GM19239 (cell line): Measurements from ENCODE around the gene SNUPN.
A peak's percentile ranks its signal among the peaks of the same experiment; 100 is the strongest.
"Not testable (repeated sequence)": the region's sequence is repeated elsewhere in the genome, so short reads cannot be mapped to it uniquely, and the experiment has no call there.

Experiments
- DNase-seq: peaks from one replicate; pipeline ENCODE4 v3.0.0; 2011; ENCODE audit warnings: low spot score; ENCODE audit not compliant: insufficient read length
- FAIRE-seq: peaks from 2 replicates; lab custom pipeline; 2011; peaks lifted over from hg19 to GRCh38; lab: Jason Lieb, UNC

The SNUPN gene

DNA sequence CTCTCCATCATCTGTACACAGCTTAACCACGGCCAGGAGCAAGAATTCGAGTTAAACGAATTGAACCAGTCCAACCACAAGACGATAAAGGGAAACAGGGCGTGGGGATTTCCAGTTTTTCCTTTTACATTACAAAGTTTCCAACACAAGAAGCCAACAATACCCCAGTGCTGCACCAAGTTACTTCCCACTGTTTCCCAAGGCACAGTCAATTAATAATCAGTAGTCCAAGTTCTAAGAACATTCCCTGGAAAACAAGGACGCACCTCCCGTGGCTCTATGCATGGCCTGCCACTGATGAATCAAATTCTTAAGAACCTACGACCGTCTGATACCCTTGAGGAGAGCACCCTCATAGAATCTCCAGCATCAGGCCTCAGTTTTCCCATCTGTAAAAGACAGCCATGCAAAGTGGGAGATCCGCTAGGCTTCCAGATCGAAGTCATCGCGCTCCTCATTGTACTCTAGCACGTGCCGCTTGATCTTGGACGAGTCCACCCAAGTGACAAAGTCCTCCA, 13.7 kb upstream of the SNUPN start:
- FAIRE-seq = peak; percentile 84

DNA sequence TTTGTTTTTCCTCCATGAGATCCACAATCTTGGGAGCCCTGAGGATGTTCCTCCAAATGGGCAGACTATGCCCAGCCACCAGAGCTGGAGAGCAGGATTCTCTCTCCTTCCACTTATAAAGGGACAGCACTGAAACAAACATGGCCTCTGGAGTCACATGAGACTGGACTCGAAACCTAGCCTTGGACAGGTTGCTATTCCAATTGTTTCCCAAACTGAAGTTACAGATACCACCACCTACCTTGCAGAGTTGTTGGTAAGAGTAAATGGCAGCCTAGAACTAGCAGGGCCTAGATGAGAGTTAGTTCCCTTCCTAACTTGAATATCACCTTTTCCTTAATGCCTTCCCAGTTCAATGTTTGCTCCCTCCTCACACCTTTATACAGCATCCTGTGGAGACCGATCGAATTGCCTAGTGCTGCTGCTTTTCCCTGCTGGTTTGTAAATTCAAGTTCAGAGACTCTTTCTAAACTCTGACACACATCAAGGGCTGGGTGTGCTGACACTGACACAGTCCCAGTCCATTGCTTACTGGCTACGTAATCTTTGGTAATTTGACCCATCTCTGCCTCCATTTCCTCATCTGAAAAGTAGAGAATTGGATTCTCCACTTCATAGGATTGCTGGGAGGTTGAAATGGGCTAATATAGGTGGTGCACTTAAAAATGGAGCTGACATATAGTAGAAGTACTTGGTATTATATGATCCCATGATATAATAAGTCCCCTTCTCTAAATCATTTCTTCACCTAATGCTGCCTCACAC, 11.9 kb upstream of the SNUPN start:
- no peak for DNase-seq
- FAIRE-seq = no peak

More for the DNA sequence above, 13.7 kb upstream of the SNUPN start:
- no peak for DNase-seq

DNA sequence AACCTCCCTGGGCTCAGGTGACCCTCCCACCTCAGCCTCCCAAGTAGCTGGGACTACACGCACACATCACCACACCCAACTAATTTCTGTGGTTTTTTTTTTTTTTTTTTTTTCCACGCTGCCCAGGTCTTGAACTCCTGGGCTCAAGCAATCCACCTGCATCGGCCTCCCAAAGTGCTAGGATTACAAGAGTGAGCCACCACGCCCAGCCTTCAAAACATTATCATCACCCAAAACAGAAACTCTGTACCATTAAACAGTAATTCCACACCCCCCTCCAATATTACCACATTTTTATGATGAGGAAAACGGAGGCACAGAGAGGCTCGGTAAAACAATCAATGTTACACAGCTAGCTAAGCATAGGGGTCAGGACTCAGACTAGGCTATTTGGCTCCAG, 10.5 kb upstream of the SNUPN start:
- FAIRE-seq = no peak
- no peak for DNase-seq

DNA sequence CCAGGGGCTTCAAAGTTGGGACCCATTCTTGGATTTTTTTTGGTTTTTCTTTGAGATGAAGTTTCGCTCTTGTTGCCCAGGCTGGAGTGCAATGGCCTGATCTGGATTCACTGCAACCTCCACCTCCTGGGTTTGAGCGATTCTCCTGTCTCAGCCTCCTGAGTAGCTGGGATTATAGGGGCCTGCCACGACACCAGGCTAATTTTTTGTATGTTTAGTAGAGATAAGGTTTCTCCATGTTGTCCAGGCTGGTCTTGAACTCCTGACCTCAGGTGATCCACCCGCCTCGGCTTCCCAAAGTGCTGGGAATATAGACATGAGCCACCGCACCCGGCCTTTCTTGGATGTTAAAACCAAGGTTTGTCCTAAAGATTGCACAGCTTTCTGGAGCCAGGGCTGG, 8.4 kb upstream of the SNUPN start:
- not testable (repeated sequence) for FAIRE-seq, DNase-seq

DNA sequence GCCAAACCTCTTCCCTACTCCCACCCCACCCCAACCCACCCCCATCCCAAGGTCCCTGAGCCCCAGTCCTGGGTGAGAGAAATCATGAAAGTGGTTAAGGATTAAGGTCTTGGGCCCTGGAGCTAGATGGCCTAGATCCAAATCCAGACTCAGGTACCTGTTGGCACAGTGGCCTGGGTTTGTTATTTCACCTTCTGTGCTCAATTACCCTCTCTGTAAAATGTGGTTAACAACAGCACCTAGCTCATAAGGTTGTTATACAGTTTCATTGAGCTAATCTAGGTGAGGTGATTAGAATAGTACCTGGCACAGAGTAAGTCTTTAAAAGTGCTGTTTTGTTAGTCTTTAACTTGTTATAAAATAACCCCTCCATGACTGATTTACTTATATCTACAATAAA, 6.4 kb upstream of the SNUPN start:
- no peak for DNase-seq
- no peak for FAIRE-seq

DNA sequence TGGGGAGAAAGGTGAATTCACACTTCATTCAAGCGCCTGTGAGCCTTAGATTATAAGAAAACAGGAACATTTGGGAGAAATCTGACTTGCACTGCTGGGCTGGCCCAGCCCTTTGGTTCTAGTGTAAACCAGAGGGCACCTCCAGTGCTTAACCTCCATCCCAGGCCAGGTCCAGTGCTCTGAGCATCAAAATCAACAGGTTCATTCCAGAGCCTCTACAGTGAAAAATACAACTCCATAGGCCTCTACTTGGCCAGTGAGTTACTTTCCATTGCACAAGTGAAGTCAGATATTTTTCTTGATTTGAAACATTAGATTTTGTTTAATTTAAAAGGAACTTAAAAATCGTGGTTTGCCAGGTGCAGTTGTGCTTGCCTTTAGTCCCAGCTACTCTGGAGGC, 3.0 kb downstream of the SNUPN start:
- FAIRE-seq (no peak), DNase-seq (no peak)

DNA sequence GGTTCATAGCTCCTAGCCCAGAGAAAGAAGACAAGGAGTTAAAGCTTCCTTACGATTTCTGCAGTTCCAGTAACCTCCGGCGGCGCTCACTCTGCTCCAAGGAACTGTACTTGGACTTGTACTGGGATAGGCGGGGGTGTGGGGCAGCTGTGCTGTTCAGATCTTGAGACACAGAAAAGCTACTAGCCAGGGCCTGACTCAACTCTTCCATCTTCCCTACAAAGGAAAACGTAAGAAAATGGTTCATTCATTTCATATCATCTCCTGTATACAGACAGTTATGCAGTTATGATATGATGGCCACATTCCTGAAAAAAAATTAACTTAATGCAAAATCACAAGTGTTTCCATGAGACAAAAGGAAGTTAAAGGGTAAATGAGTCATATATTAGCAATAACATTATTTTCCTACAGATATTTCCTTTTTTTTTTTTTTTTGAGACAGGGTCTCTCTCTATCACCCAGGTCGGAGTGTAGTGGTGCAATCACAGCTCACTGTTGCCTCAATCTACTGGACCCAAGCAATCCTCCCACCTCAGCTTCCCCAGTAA, 4.6 kb downstream of the SNUPN start:
- FAIRE-seq (no peak), DNase-seq (no peak)

DNA sequence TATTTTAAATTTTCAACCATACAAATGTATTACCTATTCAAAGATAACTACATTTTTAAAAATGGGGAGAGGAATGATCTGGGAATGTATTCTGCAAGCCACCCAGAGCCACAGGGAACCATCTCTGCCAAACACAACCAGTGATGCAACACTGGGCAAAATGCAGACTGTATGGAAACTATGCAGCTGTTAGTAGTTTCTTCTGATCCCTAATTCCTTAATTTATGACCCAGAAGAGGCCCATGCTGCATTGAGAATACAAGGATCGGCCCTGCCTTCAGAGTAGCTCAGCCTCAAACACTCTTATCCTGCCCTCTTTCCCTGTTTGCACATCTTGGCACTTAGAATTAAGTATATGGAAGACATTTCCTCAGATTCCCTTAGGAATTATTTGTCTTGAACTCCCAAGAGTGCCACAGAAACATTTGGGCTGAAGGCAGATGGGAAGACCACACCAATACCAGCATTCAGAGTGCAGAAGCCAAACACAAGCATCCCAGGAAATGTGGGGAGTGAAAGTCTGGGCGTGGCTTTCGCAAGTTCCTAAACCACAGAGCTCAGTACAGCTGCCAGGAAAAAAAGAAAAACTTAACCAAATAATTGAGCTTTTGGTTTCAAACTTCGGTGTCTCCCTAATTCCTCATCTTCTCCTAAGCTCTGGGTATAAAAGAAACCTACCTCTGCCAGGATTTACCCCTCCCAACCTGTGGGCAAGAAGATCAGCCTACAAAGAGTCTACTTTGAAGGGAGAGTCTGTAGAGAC, 5.3 kb downstream of the SNUPN start:
- FAIRE-seq (no peak), DNase-seq (no peak)

DNA sequence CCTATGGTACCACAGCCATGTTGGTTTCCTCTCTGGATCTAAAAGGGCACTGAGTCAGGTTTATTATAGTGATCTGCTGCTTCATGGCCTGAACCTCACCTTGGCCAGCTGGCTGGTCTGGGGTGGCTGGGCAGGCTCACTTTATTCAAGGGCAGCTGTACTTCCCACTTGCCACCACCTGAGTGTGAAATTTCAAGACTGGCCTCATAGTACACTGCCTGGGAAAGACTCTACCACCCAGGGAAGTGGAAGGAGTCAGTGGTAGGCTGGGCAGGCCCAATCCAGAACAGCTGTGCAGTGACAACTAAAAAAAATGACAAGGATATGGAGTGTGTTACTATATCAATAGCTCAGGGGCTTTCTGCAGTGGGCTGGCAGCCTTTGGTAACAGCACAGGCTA, 8.8 kb downstream of the SNUPN start:
- DNase-seq (no peak), FAIRE-seq (no peak)

DNA sequence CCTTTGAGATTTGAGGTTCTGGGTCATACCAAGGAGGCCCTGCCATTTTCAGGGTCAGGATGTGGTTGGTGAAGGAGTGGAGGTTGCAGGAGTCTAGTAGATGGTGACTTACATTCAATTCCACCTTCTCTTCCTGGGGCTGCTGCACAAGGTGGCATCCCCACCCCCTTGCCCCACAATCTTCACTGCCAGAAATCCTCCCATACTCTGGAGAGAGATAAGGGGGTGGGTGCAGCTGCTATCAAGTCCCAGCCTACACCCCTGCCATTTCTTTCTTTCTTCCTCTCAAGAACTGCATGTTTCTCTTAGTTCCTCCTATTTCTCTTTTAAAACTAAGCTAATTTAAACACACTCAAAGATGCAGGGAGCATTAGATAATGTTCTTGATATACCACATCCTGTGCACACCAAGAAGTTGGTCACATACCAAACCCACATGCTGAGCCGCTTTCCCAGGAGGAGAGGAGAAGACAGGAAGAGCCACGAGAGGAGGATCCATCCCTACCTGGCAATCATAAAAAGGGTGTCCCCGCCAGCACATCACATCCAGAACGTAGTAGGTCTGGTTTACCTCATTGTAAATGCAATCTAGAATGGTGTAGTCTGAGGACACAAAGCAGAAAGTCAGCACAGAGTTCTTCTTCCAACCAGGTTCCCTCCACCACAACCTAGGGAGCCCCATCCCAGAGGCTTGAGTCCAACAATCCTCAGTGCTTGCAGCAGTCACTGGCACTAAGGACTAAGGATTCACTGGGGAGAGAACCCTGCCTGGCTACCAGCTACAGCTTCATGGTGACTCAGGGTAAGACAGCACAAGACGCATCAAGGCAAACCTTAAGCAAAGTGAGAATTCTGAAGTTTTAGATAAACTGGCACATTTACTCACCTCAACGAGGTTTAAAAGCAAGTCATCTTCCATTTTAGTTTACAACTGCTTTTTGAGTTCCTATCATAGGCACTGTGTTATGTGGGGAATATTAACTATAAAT, 18.5 kb downstream of the SNUPN start:
- no peak for FAIRE-seq
- no peak for DNase-seq

DNA sequence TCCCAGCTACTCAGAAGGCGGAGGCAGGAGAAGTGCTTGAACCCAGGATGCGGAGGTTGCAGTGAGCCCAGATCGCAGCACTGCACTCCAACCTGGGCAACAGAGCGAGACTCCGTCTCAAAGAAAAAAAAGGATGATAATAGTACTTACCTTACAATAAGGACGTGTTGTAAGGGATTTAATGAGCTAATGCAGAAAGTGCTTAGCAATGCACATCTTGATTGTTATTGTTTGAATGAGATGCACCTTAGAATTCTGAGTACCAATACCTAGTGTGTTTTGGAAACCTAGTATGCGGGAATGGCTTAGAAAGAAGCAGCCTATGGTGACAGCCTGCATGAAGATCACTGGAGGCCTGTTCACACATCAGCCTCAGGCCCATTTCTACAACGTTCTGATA, 19.5 kb downstream of the SNUPN start:
- no peak for FAIRE-seq

DNA sequence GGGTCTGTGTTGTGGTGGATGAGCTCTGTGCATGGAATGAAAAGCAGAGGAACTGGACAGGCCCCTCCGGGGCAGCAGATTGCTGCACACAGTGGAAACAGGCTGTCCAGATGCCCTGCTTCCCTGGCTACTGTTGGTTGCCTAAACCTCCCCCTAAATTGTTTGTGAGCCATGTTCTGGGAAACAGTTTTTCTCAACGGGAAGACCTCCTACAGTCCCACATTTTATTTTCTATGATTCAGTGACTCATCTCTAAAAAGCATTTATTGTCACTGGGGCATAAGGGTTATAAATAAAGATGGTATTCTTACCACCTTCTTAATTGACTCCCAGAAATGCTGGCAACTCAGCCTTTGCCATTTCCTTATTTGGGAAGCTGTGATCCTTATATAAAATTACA, 26.1 kb downstream of the SNUPN start:
- no peak for FAIRE-seq
- DNase-seq = no peak

More for the DNA sequence above, 19.5 kb downstream of the SNUPN start:
- no peak for DNase-seq

DNA sequence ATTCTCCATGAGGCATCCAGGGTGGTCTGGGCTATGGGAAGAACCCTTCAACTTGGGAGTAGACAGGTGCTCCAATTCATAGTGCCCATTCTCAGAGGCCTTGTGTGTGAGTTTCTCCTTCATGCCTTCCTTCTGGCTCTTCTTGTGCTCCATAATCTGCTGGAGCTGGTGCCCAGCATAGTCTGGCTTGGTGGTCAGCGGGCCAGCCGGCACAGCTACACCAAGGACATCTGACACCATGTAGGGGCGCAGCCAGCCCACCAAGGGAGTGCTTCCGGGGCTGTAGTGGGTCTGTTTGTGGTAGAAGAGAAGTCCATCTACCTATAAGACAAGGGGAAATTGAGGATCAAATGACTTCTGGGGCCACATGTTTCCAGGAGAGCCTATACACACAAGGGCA, 27.2 kb downstream of the SNUPN start:
- DNase-seq = no peak

DNA sequence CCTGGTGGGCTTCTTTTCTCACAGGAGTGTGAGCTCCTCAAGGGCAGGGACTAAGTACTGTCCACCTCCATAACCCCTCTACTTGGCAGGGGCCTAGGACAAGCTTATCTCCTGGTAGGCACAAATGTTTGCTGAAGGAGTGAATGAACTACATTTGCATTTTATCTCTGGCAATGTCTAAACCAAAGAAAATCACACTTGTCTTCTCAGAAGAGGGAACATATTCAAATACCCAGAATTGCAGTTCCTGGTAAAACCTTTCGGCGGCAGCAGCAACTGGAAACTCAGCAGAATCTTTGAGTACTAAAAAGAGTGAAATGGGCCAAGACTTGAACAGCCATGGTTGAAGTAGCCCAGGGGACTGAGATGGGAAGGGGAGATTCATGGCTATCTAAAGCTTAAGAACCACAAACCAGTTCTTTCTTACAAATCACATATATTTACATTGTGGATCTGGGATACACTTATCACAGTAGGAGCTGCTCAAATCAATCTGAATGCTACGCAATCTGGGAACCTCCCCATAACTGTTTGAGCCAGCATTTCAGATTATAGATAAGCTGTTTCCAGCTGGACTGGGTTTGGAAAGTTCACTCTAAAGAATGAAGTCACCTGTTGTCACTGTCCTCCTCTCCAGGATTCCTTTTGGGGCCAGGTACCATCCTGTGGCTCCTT, 27.7 kb downstream of the SNUPN start:
- FAIRE-seq (peak; percentile 33), DNase-seq (no peak)

More for the DNA sequence above, 27.2 kb downstream of the SNUPN start:
- no peak for FAIRE-seq

DNA sequence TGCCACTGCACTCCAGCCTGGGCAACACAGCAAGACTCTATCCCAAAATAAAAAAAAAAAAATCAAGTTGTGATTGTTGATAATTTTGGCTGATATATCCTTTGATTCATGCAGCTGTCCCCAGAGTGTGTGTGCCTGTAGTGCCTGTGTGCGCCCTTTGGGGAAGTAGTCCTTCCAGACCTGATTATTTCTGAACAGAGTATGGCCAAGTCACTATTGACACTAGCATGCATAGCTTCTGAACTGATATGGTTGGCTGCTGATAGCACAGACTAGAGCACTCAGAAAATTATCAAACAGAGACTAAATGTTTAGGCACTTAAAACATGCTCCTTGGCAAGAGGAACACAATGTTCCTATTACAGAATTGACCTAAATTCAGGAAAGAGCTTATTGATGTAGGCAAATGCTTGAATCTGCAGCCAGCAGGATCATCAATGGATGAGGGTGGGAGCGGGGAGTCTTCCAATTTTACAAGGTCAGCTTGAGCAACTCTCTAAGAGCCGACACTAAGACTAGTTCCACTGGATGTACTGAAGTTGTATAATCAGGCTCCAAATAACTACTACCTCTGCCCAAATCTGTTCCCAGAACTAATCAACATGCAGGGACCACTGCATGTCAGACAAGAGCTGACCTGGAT, 28.7 kb downstream of the SNUPN start:
- FAIRE-seq = no peak

DNA sequence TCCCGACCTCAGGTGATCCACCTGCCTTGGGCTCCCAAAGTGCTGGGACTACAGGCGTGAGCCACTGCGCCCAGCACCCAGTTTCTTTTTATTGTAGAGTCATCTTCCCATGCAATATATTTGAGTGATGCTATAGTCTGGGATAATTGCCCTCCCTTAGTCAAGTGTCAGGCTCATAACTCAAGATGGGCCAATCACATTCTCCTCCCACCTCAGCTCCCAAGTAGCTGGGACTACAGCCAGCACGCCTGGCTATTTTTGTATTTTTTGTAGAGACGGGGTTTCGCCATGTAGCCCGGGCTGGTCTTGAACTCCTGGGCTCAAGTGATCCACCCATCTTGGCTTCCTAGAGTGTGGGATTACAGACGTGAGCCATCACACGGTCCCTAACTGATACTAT, 31.2 kb downstream of the SNUPN start:
- DNase-seq = no peak
- no peak for FAIRE-seq

More for the DNA sequence above, 28.7 kb downstream of the SNUPN start:
- no peak for DNase-seq

DNA sequence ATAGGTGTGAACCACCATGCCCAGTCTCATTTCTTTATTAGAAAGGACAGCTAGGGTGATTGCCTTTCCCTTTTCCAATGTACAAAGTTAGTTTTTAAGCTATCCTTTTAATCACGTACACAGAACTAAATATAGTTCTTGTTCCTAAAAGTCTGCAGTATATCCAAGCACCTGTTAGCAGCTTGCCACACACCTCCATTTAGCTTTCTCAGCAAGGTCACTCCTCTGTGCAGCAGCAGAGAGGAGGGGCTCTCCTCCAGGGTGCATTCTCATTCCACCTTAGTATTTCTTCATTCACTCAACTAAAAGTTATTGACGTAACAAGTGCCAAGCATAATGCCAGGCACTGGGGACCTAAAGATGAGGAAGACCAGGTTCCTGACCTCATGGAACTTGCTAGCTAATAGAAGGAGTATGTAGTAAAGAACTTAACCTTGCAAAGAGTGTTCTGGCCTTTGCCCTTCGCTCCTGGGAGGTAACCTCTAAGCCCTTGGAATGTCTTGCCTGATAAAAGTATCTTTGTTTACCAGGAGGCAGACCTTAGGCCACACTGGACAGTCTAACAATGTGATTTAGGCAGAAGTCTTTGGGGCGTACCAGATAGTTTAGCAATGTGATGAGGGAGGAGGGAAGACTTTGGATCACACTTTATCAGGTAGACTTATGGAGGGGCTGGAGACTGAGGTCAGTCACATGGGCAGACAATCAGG, 33.7 kb downstream of the SNUPN start:
- FAIRE-seq = no peak
- DNase-seq = no peak

DNA sequence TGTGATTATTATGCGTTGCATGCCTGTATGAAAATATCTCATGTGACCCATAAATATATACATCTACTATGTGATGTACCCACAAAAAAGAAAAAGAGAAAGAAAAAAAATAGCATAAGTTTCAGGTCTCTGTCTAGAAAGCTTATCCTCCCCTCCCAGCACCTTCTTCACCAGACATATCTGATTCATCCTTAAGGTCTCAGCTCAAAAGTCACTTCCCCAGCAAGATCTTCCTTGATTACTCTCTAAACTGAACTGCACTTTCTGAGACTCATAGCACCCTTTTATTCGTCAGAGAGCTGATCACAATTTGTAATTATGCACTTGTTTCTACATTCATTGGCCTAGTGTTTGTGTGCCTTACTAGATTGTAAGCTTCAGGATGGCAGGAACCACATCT, 35.3 kb downstream of the SNUPN start:
- DNase-seq = no peak
- FAIRE-seq = no peak
